ENCODE data around the gene ELL.
A peak's percentile ranks its signal among the peaks of the same experiment; 100 is the strongest.

ELL gene

GRCh38 chr19:18437491-18438330 is 84.2 kb downstream of the ELL start, which contains the start of gene ISYNA1:
TSS of gene ISYNA1 (minus strand) at chr19:18438133. CDS start at chr19:18437979, 154 bp downstream.
- Mint-ChIP-seq H3K36me3 (ENCODE audit: insufficient read depth) (peaks cover 70% of the 10 kb centered on the region), H3K4me3 (peak within 1 kb of the TSS; percentile 76 to 82), H3K27ac (peak within 1 kb of the TSS; percentile 35 to 92), H3K4me1 (ENCODE audit: low read depth in 2 of 2) (peaks cover 23 to 34% of the 10 kb centered on the region in 2 donors), H3K9me3 (peaks cover 7 to 8% of the 10 kb centered on the region in 2 donors), H3K27me3 (no peaks in the 10 kb centered on the region)
- peak in 1 of 3 experiments; percentile 32 for DNase-seq
- ATAC-seq (replicated peaks) = peak; percentile 28

DNA sequence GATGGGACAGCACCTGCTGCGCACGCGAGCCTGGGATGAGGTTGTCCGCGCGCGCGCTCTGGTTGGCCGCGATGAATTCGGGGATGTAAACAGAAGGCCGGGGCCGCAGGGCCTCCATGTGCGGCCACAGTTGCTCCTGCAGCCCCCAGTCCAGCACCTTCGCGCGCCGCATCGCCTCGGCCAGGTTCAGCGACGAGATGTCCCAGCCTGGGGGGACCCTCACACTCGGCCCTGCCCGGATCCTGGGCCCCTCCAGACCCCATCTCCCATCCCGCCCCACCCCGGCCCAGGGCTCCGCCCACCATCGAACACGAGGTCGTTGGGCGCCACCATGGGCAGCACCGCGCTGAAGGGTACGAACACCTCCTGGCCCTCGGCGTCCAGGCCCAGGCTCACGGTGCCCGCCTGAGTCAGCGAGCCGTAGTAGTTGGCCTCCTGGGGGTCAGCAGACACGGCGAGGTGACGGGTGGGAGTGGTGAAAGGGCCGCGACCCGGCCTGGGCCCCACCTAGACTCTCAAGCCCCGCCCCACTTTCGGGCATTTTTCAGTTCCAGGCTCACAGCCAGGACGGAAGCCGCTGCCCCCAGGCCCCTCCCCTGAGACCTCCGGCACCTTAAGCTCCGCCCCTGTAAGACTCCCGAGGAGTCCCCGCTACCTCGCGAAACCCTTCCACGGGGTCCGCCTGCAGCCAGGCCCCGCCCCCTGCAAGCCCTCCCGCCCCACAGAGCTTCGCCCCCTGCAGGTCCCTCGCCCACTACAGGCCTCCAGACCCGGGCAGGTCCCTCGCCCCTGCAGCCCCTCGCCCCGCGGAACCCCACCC is 85.0 kb downstream of the ELL start:
- Mint-ChIP-seq H3K36me3 (ENCODE audit: insufficient read depth) (peaks cover 67% of the 10 kb centered on the region), H3K9me3 (peaks cover 0 to under 1% of the 10 kb centered on the region in 2 donors), H3K4me1 (ENCODE audit: low read depth in 2 of 2) (peaks cover 17 to 30% of the 10 kb centered on the region in 2 donors), H3K27ac (peak overlapping the region in 1 of 2 donors; percentile 51), H3K27me3 (no peaks in the 10 kb centered on the region), H3K4me3 (peak overlapping the region; percentile 76 to 82)
- peak; percentile 76 to 82 (median 79) for DNase-seq
- ATAC-seq (replicated peaks) = peak; percentile 65

- H3K36me3 Mint-ChIP-seq (ENCODE audit: insufficient read depth) = peaks cover 61% of the 10 kb centered on the region
- no peaks in the 10 kb centered on the region for H3K9me3 Mint-ChIP-seq
- DNase-seq = no peak
- peaks cover 14 to 24% of the 10 kb centered on the region in 2 donors for H3K4me1 Mint-ChIP-seq (ENCODE audit: low read depth in 2 of 2)
- no peak for ATAC-seq (replicated peaks)
- H3K27me3 Mint-ChIP-seq = no peaks in the 10 kb centered on the region
- H3K27ac Mint-ChIP-seq = peak overlapping the region in 1 of 2 donors; percentile 51
- peak overlapping the region; percentile 60 to 76 for H3K4me3 Mint-ChIP-seq
Observed at GRCh38 chr19:18435842-18436670, 85.8 kb downstream of the ELL start.

GRCh38 chr19:18435178-18435841 is 86.6 kb downstream of the ELL start:
- H3K27me3 Mint-ChIP-seq = no peaks in the 10 kb centered on the region
- peak overlapping the region in 1 of 2 donors; percentile 34 for H3K4me3 Mint-ChIP-seq
- DNase-seq = no peak
- H3K9me3 Mint-ChIP-seq = no peaks in the 10 kb centered on the region
- peaks cover 11 to 20% of the 10 kb centered on the region in 2 donors for H3K4me1 Mint-ChIP-seq (ENCODE audit: low read depth in 2 of 2)
- no peak for ATAC-seq (replicated peaks)
- H3K27ac Mint-ChIP-seq = peak overlapping the region; percentile 72 to 88
- H3K36me3 Mint-ChIP-seq (ENCODE audit: insufficient read depth) = peaks cover 56% of the 10 kb centered on the region

GRCh38 chr19:18434411-18435175 is 87.3 kb downstream of the ELL start:
- H3K27me3 Mint-ChIP-seq = no peaks in the 10 kb centered on the region
- no peaks in the 10 kb centered on the region for H3K9me3 Mint-ChIP-seq
- H3K36me3 Mint-ChIP-seq (ENCODE audit: insufficient read depth) = peaks cover 57% of the 10 kb centered on the region
- peaks cover 11 to 22% of the 10 kb centered on the region in 2 donors for H3K4me1 Mint-ChIP-seq (ENCODE audit: low read depth in 2 of 2)
- no peak for DNase-seq
- peak overlapping the region; percentile 72 to 88 for H3K27ac Mint-ChIP-seq
- H3K4me3 Mint-ChIP-seq = peak overlapping the region; percentile 34 to 63
- ATAC-seq (replicated peaks) = no peak

DNA sequence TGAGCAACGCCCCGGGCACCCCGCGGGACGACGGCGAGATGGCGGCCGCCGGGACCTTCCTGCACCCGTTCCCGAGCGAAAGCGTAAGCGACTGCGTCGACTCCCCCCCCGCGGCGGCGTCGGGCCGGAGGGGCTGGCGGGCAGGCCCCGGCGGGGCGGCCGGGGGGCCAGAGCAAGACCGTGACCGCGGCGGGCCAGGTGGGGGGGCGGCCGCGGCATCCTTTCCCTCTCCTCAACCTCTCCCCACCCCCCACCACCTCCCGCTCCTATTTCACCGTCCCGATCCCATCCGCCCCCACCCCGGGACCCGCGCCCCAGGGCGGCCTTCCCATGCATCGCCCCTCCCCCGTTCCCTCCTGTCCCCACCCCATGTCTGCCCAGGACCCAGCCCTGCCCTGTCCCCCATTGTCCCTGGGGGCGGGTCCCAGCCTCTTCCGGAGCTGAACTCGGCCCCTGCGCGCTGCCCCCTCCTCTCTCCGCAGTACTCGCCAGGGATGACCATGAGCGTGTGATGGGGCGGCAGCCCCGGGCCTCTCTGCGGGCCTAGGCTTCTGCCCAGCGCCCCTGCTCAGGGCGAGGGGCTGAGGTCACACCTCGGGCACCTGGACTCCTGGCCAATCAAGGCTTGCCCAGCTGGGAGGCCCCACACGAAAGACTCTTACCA is 88.0 kb downstream of the ELL start:
- no peaks in the 10 kb centered on the region for H3K27me3 Mint-ChIP-seq
- peak overlapping the region; percentile 34 to 63 for H3K4me3 Mint-ChIP-seq
- DNase-seq (no peak), ATAC-seq (replicated peaks) (no peak)
- no peaks in the 10 kb centered on the region for H3K9me3 Mint-ChIP-seq
- H3K4me1 Mint-ChIP-seq (ENCODE audit: low read depth in 2 of 2) = peaks cover 9 to 23% of the 10 kb centered on the region in 2 donors
- peak overlapping the region; percentile 72 to 88 for H3K27ac Mint-ChIP-seq
- peaks cover 60% of the 10 kb centered on the region for H3K36me3 Mint-ChIP-seq (ENCODE audit: insufficient read depth)

DNA sequence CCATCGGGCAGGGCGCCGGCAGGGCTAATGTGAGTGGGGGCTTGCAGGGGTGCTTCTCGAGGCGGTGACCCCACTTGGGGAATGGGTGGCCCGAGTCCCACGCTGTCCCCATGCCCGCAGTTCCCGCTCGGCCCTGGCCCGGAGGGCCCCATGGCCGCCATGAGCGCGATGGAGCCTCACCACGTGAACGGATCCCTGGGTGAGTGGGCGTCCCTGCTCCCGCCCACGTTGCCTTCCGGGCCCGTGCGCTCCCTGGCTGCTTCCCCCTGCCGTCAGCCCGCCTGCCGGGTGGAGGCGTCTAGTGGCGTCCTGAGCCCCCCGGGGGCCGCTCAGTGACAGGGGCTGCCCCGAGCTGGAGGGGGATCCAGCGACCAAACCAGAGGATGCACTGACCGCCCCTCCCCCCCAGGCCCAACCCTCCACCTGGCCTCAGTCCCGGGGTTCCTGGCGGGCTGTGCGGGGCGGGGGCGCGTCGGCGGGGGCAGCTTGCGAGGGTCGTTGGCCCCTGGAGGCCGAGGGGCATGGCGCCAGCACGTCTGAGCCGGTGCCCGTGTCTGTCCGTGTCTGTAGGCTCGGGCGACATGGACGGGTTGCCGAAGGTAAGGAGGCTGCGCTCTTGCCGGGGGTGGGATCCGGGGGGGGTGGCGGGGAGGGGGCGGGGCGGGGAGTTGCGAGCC is 88.7 kb downstream of the ELL start:
- Mint-ChIP-seq H3K9me3 (no peaks in the 10 kb centered on the region), H3K27ac (peak overlapping the region in 1 of 2 donors; percentile 73), H3K4me1 (ENCODE audit: low read depth in 2 of 2) (peaks cover 9 to 22% of the 10 kb centered on the region in 2 donors), H3K4me3 (peak overlapping the region in 1 of 2 donors; percentile 54), H3K27me3 (no peaks in the 10 kb centered on the region), H3K36me3 (ENCODE audit: insufficient read depth) (peaks cover 61% of the 10 kb centered on the region)
- DNase-seq (no peak), ATAC-seq (replicated peaks) (no peak)

DNA sequence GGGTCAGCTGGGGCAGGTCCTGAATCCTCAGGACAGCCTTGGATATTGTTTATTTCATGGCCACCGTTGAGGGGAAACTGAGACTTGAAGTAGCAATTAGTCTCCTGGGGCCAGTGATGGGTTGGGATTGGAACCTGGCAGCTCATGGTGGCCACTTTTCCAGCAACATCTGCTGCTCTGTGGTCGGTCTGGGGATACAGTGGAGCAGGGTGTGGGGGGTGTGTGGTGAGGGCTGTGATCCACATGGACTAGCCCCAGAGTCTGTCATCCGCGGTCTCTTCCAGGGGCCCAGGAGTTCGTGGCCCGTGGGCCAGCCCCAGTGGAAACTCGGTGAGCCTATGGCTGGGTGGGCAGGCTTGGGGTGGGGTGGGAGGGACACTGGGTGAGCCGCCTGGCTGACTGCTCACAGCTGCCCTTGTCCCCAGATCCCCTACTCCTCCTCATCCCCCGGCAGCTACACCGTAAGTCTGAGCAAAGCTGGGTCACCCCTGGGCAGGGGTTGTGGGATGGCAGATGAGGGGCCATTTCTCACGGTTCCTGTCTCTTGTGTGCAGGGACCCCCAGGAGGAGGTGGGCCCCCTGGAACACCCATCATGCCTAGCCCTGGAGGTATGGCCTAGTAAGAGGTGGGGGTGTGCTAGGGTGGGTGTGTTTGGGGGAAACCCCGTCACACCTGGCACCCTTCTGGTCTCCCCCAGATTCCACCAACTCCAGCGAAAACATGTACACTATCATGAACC is 89.4 kb downstream of the ELL start:
- Mint-ChIP-seq H3K27ac (peak overlapping the region in 1 of 2 donors; percentile 73), H3K4me1 (ENCODE audit: low read depth in 2 of 2) (peaks cover 9 to 22% of the 10 kb centered on the region in 2 donors), H3K36me3 (ENCODE audit: insufficient read depth) (peaks cover 60% of the 10 kb centered on the region), H3K27me3 (no peaks in the 10 kb centered on the region), H3K4me3 (peak overlapping the region in 1 of 2 donors; percentile 54), H3K9me3 (no peaks in the 10 kb centered on the region)
- ATAC-seq (replicated peaks) = no peak
- DNase-seq = no peak

DNA sequence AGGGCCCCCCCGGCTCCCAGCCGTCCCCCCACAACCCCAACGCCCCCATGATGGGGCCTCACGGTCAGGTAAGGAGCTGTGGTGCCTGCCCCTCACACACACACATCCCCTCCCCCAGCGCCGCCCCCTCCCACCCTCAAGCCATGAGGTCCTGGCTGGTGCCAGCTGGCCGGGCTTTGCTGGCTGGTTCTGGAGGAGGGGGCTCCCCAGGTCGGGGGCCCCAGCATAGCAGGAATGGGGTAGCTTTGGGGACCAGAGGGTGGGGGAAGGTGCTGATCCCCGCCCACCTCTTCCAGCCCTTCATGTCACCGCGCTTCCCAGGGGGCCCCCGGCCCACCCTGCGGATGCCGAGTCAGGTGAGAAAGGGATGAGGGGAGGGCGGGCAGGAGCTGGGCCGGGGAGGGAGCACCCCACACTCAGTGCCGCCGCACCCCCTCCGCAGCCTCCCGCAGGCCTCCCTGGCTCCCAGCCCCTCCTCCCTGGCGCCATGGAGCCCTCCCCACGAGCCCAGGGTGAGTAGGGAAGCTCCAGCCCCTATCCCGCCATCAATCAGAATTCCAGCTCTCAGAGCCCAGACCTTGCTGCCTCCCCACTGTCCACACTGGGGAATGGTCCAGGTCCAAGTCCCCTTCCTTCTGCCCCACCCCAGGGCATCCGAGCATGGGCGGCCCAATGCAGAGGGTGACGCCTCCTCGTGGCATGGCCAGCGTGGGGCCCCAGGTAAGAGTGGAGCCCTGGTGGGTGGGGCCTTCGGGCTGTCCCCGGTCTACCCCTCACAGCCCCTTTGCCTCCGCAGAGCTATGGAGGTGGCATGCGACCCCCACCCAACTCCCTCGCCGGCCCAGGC is 90.3 kb downstream of the ELL start:
- peaks cover 62% of the 10 kb centered on the region for H3K36me3 Mint-ChIP-seq (ENCODE audit: insufficient read depth)
- no peak for DNase-seq
- no peak overlapping the region for H3K4me3 Mint-ChIP-seq
- H3K27me3 Mint-ChIP-seq = no peaks in the 10 kb centered on the region
- H3K27ac Mint-ChIP-seq = peak overlapping the region; percentile 65 to 73
- H3K9me3 Mint-ChIP-seq = no peaks in the 10 kb centered on the region
- no peak for ATAC-seq (replicated peaks)
- peaks cover 9 to 25% of the 10 kb centered on the region in 2 donors for H3K4me1 Mint-ChIP-seq (ENCODE audit: low read depth in 2 of 2)
